Testis (tissue), 3 donors: ENCODE data around the gene KIAA0513. TPM values are rescaled to one million over a fixed set of nuclear protein-coding genes. Genes with fewer than 3 reads are reported as not detected.

Experiments
- DNase-seq: peaks from one replicate; pipeline ENCODE4 v3.0.0-alpha.2; 2019
- H3K27ac ChIP-seq, 2 donors: fragments of 200-600 bp; sonication (generic); one replicate each; pipeline ENCODE4 v1.5.1; 2019
- H3K27me3 ChIP-seq: fragments of 200-600 bp; sonication (generic); one replicate; pipeline ENCODE4 v1.5.1; 2019
- H3K36me3 ChIP-seq: fragments of 200-600 bp; sonication (generic); one replicate; pipeline ENCODE4 v1.5.1; 2017; ENCODE audit warnings: low read depth; ENCODE audit errors: missing control alignments
- H3K4me1 ChIP-seq: fragments of 200-600 bp; sonication (generic); one replicate; pipeline ENCODE4 v1.5.1; 2019
- H3K4me3 ChIP-seq, 2 donors: fragments of 200-600 bp; sonication (generic); one replicate each; pipeline ENCODE4 v1.5.1; 2017 to 2019
- H3K9me3 ChIP-seq: fragments of 200-600 bp; sonication (generic); one replicate; pipeline ENCODE4 v1.5.1; 2017
- CTCF ChIP-seq, 3 experiments: fragments of 450-650 bp in 2 of 3; fragments of 200-600 bp in 1 of 3; sonication (generic) in 1 of 3; IDR thresholded peaks; one replicate each; pipeline ENCODE4 v1.5.1; 2016 to 2019; ENCODE audit warnings: antibody characterized with exemption in 3 of 3, mild to moderate bottlenecking in 2 of 3, moderate library complexity in 1 of 3
- POLR2A ChIP-seq: fragments of 450-650 bp; IDR thresholded peaks from one replicate; pipeline ENCODE4 v1.6.1; 2017; ENCODE audit warnings: antibody characterized with exemption, mild to moderate bottlenecking, moderate library complexity
- WGBS, 2 donors: methylation state at CpG; one replicate each; pipeline ENCODE4 v1.1.5; 2018; 5-methylcytosine and 5-hydroxymethylcytosine counted together
- intact Hi-C: fragments of 100-400 bp; cut with DNase I; formaldehyde crosslinking; loops from one replicate; pipeline ENCODE4 v1.15.1; 2023; ENCODE audit warnings: low total_unique reads
- polyA plus RNA-seq: library from polyadenylated mRNA; stranded (reverse); fragments of 350-450 nt; fragmentation: Illumina TruSeq; extraction: RNeasy Lipid Tissue Mini Kit (QIAGEN cat#74804); gene quantifications from one replicate; pipeline ENCODE4 v1.2.3, GENCODE V29; 2014; ENCODE audit warnings: low read depth, low replicate concordance; ENCODE audit not compliant: insufficient read depth
- total RNA-seq, 2 donors: library from RNA; depleted of rRNA; stranded (reverse); fragments of >200 nt; gene quantifications; one replicate each; pipeline ENCODE4 v1.2.3, GENCODE V29; 2016

KIAA0513 gene
- total and polyA plus RNA-seq, 3 donors from 2014 or later: 9.8 to 18.7 (median 18.4) TPM

GRCh38 chr16:85006639-85007038 lies 21.0 kb upstream of the KIAA0513 start:
- no peak for TF ChIP-seq CTCF (IDR thresholded peaks at IDR 0.05)
- TF ChIP-seq POLR2A: no peak
- H3K27me3 ChIP-seq: no peaks in the 10 kb centered on the region
- no peak overlapping the region for H3K4me3 ChIP-seq
- peaks cover 27% of the 10 kb centered on the region for H3K4me1 ChIP-seq
- no peak overlapping the region for H3K27ac ChIP-seq
- intact Hi-C loops: no loop called here
- no peaks in the 10 kb centered on the region for H3K9me3 ChIP-seq
- 88 to 93% methylated on average over 7 of the region's 7 CpGs for WGBS, 2 donors
- no peak for DNase-seq
- no peaks in the 10 kb centered on the region for H3K36me3 ChIP-seq

- intact Hi-C loops: no loop called here
- no peak for TF ChIP-seq CTCF (IDR thresholded peaks at IDR 0.05)
- Histone ChIP-seq H3K27ac (no peak overlapping the region), H3K4me3 (no peak overlapping the region), H3K4me1 (peaks cover 24% of the 10 kb centered on the region), H3K36me3 (no peaks in the 10 kb centered on the region), H3K27me3 (no peaks in the 10 kb centered on the region), H3K9me3 (no peaks in the 10 kb centered on the region)
- 90 to 98% methylated on average over 7 of the region's 7 CpGs for WGBS, 2 donors
- DNase-seq: no peak
Measured at GRCh38 chr16:85007496-85008214, 19.9 kb upstream of the KIAA0513 start.

- intact Hi-C loops: no loop called here
- H3K36me3 ChIP-seq: no peaks in the 10 kb centered on the region
- WGBS, 2 donors: 64 to 76% methylated on average over 3 of the region's 3 CpGs
- H3K4me1 ChIP-seq: peaks cover 19% of the 10 kb centered on the region
- no peak for DNase-seq
- TF ChIP-seq POLR2A (no peak), CTCF (IDR thresholded peaks at IDR 0.05) (no peak)
- H3K27ac ChIP-seq: peak overlapping the region in 1 of 2 donors; percentile 39
- H3K4me3 ChIP-seq: no peak overlapping the region
- H3K27me3 ChIP-seq: no peaks in the 10 kb centered on the region
- no peaks in the 10 kb centered on the region for H3K9me3 ChIP-seq
Measured at GRCh38 chr16:85008271-85008670, 19.3 kb upstream of the KIAA0513 start.

- no peak for TF ChIP-seq CTCF (IDR thresholded peaks at IDR 0.05)
- H3K27ac ChIP-seq: peak overlapping the region; percentile 98 to 99
- H3K27me3 ChIP-seq: no peaks in the 10 kb centered on the region
- WGBS, 2 donors: 8 to 17% methylated on average over 9 of the region's 9 CpGs
- H3K9me3 ChIP-seq: no peaks in the 10 kb centered on the region
- intact Hi-C loops: no loop called here
- no peaks in the 10 kb centered on the region for H3K36me3 ChIP-seq
- DNase-seq: no peak
- H3K4me3 ChIP-seq: peak overlapping the region; percentile 86 to 94
- H3K4me1 ChIP-seq: peaks cover 16% of the 10 kb centered on the region
Measured at GRCh38 chr16:85010446-85010930, 17.1 kb upstream of the KIAA0513 start.
